Measurements from ENCODE around the gene TOMM40L.

GRCh38 chr1:161190962-161191521 lies 34.8 kb upstream of the TOMM40L start:
- TF ChIP-seq CTCF (IDR thresholded peaks at IDR 0.05): no peak
- no peak for TF ChIP-seq POLR2A (IDR thresholded peaks at IDR 0.05)

Data from adrenal gland (tissue), 5 donors.